ENCODE data around the gene ARHGAP10.
"Not testable (repeated sequence)": the region's sequence is repeated elsewhere in the genome, so short reads cannot be mapped to it uniquely, and the experiment has no call there.

ARHGAP10 gene

DNA sequence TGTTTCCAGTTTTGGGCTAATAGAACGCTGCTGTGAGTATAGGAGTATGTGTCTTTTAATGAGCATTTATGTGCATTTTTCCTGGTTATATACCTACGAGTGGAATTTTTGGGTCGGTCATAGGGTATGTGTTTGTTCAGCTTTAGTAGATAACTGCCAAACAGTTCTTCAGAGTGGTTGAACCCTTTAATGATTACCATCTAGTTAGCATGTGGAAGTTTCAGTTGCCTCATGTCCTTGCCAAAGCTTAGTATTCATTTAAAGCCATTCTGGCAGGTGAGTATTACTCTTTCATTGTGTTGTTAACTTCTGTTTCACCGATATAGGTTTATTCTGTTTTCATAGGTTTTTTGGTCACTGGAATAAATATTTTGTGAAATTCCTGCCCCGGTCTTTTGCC is 229.1 kb downstream of the ARHGAP10 start:
- no peak for DNase-seq

DNA sequence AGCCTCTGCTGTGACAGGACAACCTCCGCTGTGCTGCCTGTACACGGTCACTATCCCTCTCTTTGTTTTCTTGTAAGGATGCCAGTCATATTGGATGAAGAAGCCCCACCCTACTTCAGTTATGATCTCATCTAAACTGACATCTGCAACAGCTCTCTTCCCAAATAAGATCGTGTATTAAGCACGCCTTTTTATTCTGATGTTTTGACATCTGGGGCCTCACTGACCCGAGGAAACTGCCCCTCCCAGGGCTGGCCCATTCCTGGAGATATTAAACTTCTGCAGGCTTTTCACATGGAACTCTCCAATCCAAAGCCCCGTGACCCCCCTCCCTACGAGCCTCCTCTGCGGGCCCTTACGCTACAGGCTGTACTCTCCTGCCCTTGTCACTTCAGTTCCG is 232.0 kb downstream of the ARHGAP10 start:
- no peak for DNase-seq

- no peak for DNase-seq
These were observed 232.5 kb downstream of the ARHGAP10 start for GRCh38 chr4:147964266-147964880.

DNA sequence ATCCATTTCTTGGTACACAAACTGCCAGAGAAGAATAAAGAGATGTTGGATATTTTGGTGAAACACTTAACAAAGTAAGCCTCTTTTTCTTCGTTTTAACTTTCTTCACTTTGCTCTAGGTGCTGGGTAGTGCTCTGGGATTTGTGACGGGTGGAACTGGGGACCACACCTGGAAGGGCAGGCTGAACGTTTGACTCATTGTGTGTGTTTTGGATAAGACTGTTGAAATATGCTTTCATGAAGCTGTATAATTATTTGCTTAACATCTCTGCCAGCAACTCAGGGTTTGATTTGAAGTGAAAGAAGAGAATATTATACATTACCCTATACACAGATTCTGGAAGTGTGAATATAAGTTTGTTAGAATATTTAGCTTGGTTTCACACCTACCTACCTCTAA is 233.2 kb downstream of the ARHGAP10 start:
- no peak for DNase-seq

- no peak for DNase-seq
These were observed 234.0 kb downstream of the ARHGAP10 start for GRCh38 chr4:147965873-147966272.

GRCh38 chr4:147968641-147969040 is 236.8 kb downstream of the ARHGAP10 start:
- DNase-seq, result no peak

DNA sequence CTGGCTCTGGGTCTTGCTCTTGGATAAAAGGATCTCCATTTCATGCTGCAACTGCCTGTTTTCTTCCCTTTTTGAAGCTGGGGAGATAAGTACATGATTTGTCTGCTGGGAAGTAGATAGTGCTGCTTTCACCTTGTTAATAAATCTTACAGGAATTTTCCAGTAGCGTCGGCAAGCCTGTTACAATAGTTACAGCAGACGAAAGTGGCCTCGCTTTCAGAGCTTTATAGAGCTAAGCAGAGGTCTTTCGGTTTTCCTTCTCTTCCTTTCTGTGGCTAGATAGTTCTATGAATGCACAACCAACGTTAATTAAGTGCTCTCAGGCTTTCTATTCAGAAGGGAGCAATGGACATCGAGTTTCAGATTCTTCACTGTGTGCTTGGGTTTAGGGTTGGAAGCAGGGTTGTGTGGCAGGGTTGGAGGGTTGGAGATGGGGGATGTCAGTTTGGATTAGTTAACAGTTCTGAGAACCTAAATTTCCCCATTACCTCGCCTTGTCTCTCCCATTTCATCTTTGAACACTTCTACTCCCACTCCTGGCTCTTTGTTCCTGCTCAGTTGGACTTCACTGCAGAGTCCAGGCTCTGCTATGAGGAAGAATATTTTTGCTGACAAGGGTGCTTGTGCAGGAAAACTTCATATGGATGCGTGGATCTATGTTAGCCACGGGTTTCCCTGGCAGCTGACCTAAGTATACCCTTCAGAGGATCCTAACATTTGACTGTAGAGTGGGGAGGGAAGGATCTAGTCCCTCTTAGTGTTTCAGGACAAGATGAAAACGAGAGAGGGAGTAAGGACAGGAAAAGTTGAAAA is 237.9 kb downstream of the ARHGAP10 start:
- DNase-seq, result no peak

DNA sequence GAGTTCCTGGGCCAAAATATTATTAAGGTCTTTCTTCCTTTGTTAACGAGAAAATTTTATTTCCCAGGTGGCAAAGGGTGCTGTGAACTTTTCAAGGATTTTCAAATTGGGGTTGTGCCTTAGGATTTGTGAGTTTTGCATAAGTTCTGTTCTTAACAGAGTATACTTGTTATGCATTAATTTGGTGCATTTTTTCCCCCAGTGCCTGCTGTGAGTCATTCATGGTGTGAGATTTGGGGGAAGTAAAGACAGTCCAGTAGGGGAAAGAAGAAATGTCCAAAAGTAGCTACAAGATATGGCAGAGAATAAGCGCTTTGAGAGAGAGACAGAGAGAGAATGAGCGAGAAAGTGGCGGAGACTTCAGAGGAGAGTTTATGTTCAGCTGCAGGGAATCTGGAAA is 239.2 kb downstream of the ARHGAP10 start:
- DNase-seq, result no peak

DNA sequence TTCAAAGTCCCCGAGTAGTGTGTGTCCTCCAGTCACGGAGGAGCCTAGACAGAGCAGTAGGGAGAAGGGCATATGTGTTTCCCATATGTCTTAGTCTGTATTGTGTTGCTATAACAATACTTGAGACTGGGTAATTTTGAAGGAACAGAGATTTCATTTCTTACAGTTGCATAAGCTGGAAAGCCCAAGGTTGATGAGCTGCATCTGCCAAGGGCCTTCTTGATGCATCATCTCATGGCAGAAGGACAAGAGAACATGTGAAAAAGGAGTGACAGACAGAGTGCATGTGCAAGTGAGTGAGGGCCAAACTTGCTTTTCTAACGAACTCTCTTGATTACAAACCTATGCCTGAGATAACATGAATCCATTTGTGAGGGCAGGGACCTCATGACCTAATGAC is 243.4 kb downstream of the ARHGAP10 start:
- no peak for DNase-seq

DNA sequence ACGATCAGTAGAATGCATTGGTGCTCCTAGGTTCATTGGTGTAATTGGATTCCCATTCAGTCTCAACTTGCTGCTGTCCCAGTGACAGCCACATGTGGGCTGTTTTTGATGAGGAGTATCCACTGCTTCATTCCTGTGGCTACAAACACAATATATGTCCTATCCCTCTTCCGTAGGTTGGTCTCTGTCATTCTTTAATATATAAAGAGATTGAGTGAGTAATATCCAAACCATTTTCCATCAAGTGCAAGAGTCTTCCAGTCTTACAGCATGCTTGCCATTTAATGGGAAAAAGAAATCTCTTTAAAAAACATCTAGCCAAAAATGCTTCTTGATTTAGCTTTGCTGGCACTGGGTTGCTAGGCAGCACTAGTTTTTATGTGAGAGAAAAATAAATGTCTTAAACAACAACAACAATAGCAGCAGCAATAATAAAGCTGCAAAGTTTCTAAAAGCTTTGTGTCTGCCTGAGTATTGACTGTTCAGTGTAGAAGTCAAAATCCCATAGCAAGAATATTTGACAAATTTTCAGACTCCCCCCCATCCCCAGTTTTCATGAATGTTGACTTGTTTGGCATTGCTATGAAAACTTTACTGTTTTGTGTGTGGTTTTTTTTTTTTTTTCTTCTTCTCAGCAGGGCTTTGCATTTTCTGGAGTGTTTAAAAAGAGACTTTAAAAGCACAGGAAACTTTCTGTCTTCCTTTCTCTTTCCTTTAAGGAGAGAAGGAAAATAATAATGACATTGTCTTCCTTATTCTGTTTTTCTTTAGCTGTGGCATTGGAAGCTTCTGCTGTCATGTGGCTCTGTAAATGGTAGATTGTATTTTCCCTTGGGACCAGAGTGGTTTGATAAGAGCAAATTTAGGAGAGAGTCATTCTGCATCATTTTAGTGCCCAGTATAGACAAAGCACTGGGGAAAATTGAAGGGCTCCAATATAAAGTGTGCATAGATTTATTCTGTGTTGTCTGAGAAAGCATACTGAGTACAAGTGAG is 244.3 kb downstream of the ARHGAP10 start:
- no peak for DNase-seq

DNA sequence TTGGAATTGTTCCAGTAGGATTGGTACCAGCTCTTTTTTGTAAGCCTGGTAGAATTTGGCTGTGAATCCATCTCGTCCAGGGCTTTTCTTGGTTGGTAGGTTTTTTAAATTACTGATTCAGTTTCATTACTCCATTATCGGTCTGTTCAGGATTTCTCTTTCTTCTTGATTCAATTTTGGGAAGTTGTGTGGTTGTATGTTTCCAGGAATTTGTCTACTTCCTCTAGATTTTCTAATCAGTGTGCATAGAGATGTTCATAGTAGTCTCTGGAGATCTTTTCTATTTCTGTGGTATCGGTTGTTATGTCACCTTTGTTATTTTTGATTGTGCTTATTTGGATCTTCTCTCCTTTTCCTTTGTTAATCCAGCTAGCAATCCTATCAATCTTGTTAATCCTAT is 248.7 kb downstream of the ARHGAP10 start:
- no peak for DNase-seq

- DNase-seq, result no peak
These were observed 249.4 kb downstream of the ARHGAP10 start for GRCh38 chr4:147981305-147981704.

DNA sequence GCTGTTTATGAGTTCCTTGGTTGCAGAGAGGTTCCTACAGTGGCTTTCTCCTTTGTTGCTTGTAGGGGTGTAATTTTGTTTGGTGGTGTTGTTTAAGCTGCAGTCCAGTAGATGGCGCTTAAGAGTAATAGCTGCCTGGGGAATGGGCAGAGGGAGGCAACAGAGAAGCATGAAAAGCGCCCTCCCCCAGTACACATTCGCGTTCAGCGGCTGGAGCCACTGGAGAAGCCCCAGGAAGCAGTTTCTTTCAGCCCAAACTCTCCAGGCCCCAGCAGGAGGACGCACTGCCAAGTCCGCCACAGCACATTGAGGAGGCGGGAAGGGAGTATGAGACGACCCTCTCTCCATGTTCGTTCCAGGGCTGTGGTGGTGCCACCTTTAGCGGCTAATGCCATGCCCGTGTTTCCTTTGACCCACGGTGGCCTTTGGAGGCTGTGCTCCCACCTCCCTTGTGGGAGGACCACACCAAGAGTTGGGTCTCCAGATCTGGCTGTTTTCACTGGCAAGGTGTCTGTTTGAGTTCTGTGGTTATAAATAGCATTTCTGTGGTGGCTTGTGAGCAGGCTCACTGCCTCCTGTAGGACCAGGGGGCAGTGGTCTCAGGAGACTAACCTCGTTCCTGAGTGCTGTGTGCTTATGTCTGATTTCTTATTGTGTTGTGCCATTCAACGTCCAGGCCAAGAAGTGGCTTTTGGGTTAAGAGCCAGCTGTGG is 252.3 kb downstream of the ARHGAP10 start:
- DNase-seq, result no peak

DNA sequence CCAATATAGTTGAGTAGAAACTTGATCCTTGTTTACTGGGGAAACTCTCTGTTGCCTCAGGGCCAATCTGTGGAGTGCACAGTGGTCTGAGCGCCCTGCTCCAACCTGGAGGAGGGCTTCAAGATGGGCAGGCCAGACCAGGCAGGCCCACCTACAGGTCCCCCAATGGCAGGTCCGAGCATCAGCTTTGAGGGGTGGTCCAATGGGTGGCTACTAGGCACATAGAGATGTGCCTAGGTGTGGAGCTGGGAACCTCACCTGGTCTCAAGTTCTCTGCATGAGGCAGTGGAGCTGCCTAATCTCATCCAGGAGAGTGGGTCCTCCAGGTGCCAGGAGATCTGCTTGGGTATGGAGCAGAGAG is 252.9 kb downstream of the ARHGAP10 start:
- no peak for DNase-seq

DNA sequence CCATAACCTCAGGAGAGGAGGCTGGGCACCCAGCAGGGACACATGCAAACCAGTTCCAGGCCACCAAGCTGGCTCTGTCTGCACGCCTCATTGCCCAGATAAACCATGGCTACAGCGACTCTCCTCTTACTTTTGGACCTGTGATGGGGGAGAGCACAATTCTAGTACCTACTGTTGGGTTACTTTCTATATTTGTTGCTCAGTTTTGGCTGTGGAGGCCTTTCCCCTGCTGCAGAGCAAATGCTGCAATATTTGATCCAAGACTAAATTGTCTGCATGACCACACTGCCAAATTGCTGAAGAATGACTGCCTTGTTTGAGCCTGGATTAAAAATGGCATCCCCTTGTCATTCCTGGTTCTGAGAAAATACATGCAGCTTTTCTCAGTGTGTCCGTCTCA is 253.5 kb downstream of the ARHGAP10 start:
- DNase-seq, result no peak

DNA sequence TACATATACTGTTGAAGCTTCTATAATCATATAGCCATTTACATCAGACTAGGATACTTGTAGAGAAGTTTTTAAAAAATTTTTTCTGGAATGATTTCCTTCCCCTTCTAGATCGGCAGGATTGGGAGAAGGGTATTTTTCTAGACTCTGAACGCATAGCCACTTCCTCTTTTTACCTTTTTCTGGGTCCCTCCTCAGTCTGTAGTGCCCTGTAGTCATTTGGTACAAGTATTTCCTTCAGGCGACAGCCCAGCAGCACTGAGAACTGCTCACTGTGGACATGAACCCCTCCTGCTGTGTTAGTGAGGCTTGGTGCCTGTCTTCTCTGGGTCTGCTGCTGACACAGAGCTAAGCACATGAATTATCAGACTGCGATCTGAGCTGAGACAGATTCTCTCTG is 255.4 kb downstream of the ARHGAP10 start:
- DNase-seq, result no peak

- DNase-seq, result no peak
These were observed 259.8 kb downstream of the ARHGAP10 start for GRCh38 chr4:147991543-147992283.

DNA sequence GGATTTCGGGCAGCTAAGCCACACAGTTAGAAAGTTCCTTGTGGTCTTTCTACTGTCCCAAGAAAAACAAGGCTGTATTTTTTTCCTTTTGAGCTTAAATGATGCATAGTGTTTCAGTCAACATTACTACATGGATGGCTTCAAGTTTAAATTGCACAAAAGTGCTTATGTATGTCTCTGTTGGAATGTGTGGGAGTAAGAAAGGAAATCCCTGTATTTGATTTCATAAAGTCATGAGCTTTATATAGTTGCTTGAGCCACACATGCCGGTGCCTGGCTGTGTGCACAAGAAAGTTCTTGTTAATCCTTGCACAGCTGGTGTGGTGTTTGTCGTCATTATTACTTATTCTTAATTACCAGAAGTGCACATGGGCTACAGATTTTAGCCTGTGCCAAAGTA is 262.2 kb downstream of the ARHGAP10 start:
- no peak for DNase-seq

- DNase-seq, result no peak
These were observed 262.9 kb downstream of the ARHGAP10 start for GRCh38 chr4:147994491-147995385.

GRCh38 chr4:147996859-147997258 is 265.0 kb downstream of the ARHGAP10 start:
- no peak for DNase-seq

DNA sequence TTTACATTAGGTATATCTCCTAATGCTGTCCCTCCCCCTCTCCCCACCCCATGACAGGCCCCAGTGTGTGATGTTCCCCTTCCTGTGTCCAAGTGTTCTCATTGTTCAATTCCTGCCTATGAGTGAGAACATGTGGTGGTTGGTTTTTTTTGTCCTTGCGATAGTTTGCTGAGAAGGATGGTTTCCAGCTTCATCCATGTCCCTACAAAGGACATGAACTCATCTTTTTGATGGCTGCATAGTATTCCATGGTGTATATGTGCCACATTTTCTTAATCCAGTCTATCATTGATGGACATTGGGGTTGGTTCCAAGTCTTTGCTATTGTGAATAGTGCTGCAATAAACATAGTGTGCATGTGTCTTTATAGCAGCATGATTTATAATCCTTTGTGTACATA is 268.1 kb downstream of the ARHGAP10 start:
- DNase-seq, result not testable (repeated sequence)

All from T1000 (cell line).